Measurements from ENCODE around the gene HS2ST1.
A peak's percentile ranks its signal among the peaks of the same experiment; 100 is the strongest.

Gene HS2ST1

DNA sequence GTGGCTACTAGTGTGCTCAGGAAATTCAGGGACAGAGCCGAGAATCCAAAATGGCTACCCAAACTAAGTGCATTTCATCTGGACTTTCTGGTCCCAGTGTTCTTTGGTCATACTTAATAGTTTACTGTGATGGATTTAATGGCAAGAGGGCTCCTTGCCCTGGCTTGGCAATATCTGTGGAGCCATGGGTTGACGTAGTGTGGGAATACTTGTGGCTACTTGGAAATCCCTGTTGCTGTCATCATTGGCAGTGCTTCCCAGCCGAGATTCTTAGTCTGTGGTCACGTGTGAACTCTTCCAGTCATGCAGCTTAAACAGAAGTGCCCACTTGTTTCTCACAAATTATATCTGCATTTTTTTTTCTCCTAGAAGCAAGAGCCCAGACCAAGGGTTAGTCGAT is 198.9 kb downstream of the HS2ST1 start:
- peak; percentile 53 for DNase-seq (ENCODE audit: low read depth)

DNA sequence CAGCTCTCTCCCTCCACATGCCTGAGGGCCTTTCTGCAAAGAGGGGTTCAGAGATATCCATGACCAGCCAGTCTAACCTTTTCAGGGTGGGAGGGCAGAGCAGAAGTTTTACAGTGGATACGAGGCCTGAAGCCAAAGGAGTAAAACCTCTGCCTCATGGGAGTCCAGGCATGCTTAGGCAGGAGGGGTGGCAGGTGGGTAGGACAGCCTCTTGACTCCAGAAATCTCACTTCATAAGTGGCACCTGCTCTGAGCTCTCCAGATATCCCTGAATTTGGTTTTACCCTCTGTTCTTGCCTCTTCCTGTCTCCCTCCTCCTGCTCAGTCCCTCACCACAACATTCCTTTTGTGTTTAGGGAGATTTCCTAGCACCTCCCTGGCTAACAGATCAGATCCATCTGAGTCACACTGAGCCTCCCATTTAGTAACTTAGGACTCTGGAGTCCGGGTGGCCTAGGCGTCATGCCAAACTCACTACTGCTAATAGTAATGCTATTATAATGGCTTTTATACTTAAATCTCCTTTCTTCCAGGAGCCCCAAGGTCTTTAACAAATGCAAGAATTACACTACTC is 201.0 kb downstream of the HS2ST1 start:
- DNase-seq (ENCODE audit: low read depth), result peak; percentile 90

DNA sequence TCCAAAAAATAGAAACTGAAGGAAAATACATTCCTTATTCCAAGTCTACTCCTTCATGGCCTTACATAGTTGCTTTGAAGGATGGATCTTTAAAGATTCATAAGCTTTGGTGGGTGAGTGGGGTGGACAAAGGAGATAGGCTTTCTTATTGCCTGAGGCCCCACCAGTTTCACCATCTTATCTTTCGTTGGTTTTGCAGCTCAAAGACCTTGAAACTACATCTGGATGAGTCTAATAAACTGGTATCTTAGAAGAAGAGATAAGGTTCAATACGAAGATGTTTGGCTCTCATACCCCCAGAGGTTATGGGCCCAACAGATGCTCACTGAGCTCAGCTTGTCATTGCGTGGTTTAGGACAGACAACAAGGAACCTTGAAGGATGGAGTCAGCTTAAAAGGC is 201.5 kb downstream of the HS2ST1 start:
- DNase-seq (ENCODE audit: low read depth), result no peak

DNA sequence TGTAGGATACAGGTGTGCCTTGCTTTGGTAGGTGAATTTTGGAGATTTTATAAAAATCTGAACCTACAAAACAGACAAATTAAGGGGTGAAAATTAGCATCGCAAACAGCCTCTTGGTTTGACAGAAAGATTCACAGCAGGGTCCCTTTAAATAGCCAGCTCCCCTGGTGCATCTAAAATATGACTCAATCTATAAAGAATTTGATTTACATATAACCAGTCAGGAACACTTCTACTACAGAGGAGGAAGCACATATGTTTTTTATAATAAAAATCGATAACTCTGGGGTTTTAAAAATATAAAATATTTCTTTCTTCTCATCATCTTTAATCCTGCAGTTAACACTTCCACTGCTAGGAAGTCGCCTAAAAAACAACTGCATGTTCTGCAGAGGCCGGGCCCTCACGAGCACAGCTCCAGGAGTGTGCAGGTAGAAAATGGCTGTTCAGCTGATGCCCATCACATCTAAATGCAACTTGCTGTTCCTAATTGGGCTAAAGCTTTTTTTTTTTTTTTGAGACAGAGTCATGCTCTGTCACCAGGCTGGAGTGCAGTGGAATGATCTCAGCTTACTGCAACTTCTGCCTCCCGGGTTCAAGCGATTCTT is 203.4 kb downstream of the HS2ST1 start:
- peak; percentile 50 for DNase-seq (ENCODE audit: low read depth)

DNA sequence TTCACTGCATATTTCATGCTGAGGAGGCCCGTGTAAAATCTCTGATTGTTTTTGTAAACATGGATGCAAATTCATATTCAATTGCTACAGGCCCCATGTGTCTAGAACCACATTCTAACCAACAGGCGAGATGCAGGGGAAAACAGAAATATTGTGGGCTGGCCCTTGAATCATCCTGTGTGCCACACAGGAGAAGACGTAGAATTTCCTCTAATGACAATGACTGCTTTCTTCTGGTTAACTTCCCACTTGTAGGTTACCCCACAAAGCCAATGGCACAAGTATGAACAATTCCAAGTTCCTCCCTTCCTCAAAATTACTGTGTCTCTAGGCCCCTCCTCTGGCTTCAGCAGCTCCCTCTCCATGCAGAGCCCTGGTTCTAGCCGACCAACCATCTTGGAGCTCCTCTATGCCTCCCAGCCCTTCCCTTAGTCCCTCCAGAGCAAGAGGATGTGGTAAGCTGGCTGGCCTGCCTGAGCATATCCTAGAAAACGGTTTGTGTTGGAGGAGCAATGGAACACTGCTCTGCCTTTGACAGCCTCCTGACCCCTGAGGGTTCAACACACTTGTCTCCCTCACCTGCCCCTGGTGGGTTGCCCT is 205.2 kb downstream of the HS2ST1 start:
- DNase-seq (ENCODE audit: low read depth), result no peak

DNA sequence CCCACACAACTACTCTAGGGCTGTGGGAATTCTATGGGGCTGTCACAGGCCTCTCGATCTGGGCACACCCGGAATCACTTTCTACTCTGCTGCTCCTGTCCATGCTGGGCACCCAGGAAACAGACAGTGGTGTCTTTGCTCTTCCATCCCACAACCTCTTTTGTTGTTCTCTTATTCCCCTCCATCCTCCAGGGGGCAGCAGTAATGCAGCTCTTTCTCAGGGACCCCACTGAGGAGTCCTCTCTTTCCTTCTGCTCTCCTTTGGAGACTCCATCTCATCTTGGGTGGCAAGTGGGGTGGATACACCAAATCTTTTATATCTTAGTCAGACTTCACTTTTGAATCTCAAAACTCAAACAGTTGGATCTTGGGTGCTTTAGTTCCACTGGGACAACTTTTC is 206.3 kb downstream of the HS2ST1 start:
- DNase-seq (ENCODE audit: low read depth), result no peak

DNA sequence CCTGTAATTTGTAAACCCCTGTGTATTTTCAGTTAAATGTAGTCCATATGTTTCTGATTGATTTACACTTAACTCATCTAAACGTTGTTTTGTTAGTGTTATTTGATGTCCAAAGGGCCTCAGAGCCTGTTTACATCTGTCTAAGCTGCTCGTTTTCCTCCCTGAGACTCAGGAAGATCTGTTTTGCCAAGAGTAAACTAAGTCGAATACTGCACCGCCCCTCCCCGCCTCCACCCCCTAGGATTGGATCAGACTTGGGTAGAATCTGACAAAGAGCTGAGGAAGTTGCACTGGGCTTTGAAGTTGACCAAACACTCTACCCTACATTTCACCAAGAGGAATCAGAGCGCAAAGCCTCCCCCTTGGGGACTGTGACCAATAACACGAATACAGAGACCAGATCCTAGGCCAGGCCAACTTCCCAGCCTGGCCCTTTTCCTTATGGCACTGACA is 207.3 kb downstream of the HS2ST1 start:
- no peak for DNase-seq (ENCODE audit: low read depth)

DNA sequence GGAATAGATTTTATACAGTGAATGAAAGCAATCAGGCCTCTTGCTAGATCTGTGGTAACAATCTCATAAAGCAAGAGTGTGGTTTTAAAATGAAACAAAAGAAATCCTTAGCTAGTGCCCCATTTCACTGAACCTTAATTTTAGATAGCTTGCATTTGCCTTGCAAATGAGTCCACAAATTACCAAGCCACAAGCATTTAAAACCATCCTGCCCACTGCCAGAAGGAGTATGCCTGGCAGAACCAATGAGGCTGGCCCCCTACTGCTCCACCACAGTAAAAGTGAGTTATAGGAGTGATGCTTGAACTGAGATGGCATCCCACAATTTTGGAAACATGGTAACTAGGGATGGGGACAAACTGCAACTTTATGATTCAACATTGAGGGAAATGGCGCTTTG is 207.8 kb downstream of the HS2ST1 start:
- DNase-seq (ENCODE audit: low read depth), result no peak

DNA sequence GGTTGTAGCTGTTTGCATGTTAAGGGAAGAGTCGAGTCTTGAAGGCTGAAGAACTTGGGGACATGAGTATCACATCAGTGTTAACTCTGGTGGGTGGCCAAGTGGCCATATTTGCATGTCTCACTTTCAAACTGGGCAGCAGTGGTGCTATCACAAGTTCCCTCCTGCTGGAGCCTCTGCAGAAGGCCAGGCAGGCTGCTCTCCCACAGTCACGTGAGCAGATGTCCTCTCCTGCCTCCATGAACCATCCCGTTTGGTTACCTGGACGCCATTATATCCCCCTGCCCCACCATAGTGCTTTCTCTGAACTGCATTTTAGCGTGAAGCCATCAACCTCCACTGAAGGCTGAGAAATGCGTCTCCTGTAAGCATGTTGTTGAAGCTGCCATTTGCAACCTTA is 209.2 kb downstream of the HS2ST1 start:
- DNase-seq (ENCODE audit: low read depth), result no peak

DNA sequence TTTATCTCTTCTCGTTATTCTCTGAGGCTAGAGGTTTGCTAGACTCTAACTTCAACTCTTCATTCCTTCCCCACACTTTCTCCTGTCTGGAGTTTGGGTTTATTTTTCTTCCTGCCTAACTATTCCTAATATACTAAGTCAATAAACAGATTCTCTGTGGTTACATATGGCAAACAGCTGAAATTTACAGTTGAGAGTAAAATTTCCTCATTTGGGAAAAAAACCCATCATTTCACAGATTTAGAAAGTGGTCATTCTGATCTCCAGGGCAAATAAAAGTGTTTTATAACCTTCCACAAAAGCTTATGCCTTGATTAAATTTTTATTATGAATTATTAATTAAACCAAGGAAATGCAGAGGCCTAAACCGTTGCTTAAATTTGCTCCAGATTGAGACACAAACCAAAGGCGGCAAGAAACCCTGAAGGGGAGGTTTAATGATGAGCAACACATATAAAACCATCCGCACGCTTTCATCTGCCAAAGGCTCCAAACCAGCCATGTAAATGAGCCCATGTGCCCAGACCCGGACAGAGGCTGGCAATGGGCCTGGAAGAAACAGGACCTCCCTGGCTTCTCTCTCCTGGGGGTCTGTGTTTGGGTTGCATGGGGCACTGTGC is 212.6 kb downstream of the HS2ST1 start:
- DNase-seq (ENCODE audit: low read depth), result peak; percentile 27

DNA sequence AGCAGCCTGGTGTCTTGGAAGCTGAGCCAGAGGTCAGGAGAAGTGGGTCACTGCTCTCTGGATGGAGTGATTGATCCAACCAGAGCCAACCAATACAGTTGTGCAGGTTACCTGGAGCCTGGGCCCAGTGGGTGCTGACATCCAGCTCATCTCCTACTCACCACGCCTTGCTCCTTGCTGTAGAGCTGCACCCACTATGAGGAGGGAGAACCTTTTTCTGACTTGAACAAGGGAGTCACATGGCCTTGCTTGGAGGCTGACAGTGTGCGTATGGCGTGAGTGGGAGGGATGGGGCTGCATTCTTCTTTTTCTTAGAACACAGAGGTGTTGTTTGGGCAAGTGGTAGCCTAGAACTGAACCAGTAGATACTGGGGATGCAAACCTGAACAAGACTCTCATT is 213.1 kb downstream of the HS2ST1 start:
- no peak for DNase-seq (ENCODE audit: low read depth)

DNA sequence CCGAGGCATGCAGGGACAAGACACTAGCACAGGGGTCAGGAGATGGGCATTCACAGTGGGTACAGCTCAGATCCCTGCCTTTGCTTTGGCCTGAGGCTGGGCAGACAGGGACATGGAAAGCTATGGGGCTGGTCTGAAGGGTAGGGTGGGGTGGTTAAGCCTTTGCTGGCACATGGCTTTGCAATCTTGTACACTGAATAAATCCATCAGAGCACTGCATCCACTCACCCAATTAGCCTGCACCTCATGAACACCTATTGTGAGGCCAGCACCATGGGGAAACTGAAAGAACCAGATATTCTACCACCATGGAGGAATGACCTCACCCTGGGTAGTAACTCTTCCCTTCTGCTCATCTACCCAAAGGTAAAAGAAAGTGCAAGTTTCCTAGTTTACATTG is 214.6 kb downstream of the HS2ST1 start:
- DNase-seq (ENCODE audit: low read depth), result no peak

DNA sequence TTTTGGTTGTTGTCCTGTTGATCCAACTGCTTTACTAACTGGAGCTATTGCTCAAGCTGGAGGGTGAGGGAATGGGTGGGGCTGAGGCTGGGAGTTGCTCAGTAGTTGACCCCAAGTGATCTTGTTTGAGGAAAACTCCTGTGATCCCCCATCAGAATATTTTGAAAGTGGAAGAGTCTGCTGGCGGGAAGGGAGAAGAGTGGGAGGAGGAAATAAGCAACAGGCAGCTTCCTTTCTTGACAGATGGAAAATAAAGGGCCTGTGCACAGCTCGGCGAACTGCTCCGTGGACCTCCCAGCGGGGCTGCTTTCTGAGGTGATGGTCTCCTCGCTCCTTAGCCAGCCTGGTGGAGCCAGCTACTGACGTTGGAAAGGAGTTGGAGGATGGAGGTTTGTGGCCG is 215.2 kb downstream of the HS2ST1 start:
- no peak for DNase-seq (ENCODE audit: low read depth)

DNA sequence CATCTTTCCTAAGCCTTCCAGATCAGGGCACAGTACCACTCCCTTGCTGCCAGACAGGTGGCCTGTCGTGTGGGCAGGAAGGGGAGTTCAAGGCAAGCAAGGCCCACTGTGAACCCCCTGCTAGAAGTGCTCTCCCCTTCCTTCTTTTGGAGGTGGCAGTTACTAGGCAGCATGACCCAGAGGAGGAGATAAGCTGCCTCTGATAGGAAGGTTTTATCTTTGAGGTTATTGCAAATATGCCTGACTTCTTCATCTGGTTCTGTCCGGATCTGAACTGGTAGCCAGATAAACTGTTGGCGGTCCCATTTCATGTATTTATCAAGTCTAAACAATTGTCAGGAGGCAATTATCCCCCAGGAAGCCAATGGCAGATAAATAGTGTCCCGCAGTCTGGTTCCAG is 216.0 kb downstream of the HS2ST1 start:
- no peak for DNase-seq (ENCODE audit: low read depth)

DNA sequence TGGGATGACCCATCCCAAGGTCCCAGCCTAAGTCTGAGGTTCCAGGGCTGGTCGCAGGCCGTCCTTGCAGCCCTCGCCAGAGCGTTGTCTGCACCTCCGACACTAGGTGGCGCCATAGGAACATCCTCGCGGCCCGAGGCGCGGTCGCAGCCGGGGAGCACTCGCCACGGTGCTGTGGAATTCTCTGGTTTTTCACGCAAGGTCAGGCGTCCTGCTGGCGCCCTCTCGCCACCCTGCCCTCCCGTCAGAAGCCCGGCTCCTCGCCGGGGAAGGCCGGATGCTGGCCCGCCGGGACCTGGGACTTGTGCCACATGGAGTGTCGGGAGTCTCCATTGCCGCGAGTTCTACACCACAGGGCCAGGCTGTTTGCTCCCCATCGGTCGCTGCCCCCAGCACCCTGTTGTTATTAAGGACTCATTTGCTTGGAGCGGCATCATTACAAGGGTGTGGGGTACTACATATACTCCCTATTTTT is 217.4 kb downstream of the HS2ST1 start:
- DNase-seq (ENCODE audit: low read depth), result peak; percentile 78

DNA sequence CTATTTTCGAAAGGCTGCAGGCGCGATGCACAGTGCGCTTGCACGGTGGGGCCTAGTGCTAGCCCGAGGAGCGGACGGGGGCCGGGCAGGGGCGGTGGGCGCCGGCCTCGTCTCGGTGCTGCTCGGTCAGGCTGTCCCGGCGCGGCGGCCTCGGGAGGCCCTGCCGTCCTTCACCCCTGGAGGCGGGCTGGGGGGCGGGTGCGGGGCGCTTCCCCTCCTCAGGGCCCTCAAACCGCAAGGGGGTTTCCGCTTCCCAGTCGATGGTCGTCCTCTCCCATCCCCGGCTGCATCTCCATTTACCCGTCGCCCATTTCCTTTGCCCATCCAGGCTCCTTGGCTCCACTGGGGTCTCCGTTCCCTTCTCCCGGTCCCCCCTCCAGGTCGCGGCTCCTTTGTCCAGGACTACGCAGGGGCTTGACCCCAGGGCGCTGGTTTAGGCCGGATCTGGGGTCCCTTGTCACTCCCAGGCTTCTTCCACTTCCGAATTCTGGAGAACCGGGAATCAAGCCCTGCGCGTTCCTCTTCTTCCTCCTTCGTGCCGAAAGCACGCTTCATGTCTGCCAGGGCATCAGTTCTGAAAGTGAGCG is 217.9 kb downstream of the HS2ST1 start:
- DNase-seq (ENCODE audit: low read depth), result no peak

DNA sequence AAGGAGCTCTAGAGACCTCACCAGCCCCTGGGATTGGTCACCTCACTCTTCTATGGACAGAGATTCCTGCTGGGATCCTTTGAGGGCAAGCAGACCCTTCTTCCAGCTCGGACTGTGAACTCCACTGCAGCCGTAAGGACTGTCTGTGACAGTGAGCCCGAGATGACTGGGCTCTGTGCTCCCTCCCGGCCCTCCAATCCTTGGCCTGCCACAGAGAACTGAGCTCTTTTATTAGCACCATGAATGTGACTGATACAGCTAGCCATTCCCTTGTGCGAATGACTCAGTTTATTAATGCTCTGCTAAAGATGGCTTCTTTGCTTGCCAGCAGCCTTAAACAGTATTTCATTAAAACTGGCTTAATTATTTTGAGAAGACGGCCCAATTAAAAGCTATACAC is 219.6 kb downstream of the HS2ST1 start:
- DNase-seq (ENCODE audit: low read depth), result peak; percentile 32

DNA sequence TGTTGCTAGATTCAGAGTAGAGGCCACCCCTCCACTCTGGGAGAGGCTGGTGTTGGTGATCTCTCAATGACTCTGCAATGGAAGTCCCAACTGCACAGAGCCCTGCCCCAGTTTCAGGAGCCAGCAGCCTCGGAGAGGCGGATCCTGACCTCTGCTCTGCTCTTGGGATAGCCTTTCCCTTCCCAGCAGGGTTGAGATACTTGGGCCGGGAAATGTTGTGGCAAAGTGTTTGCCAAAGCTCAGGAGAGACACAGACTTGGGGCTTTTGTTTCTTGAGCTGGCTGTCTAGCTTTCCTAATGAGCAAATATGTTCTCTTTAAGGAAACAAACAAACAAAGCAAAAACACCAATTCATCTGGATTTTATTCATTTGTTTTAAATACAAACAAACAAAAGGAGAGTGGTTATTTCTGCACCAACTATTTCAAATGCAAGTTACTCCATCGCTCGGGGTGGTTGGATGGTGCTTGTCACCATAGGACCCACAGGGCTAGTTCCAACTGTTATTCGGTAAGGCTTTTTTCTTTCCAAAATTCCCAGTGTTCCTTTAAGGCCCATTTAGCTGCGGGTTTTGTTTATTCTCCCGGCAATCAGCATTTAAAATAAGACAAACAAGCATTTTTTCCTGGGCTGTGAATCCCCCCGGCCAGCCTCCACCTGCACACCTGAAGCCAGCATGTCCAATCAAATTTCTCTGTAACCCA is 220.3 kb downstream of the HS2ST1 start:
- no peak for DNase-seq (ENCODE audit: low read depth)

DNA sequence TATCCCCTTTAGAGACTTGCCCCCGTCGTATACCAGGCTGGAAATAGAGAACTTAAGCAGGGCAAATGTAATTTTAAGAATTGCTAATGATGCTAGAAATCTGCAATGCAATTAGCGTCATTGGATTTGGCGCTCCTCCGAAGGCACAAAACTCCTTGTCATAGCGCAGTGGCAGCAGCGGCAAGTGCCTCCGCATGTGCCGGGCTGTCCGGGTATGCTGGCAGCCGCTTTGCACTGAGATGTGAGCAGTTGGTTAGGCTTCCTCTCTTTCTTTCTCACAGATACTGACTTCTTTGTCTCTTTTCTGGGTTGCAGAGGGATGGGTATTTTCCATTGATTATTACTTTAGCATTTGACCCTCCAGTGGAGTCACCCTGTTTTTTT is 220.9 kb downstream of the HS2ST1 start:
- no peak for DNase-seq (ENCODE audit: low read depth)

DNA sequence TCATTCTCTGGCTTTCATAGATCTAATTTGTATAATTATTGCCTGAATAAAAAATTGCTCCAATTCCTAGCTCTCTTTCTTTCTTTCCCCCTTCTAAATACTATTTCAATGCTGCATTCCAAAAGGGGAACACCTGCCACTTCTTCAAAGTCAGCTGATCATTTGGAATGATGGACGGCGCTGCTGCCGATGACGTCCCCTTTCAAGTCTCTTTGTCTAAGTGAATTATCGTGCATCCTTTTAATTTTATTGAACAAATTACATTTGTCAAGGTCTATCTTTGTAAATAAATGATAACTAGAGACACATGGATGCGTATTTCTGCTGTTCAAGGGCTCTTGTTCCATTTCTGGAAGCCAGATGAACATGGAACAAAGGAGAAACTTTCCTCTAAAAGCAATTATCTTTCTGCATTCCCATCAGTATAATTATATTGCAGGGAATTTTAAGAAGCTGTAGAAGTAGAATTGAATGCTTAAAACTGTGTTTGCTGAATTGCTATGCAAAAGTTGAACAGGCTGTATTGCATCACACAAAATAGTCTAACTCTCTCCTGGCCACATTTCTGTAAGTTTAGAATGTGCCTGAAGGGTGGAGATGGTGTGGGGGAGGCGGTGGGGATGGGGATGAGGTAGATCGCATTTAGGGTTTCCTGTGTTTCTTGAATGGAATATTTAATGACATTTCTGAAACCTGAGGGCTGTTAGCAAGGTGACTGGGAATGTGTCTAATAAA is 222.3 kb downstream of the HS2ST1 start:
- no peak for DNase-seq (ENCODE audit: low read depth)

DNA sequence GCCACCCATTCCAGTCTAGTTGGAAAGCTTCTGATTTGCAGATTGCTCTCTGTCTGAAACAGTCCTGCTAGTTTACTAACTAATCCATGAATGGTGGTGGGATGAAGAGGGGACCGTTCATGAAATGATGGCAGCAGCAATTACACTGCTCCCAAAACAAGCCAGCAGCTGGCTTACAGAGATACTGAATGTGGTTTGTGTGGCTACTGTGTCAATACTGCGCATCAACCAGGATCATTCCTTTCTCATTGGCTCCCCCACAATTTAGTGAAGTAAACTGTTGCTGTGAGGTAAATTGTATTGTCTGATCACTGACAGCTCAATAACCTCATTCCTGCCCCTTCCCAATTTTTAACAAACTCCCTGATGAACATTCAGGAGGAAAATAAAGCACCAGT is 222.9 kb downstream of the HS2ST1 start:
- DNase-seq (ENCODE audit: low read depth), result no peak

All from EH (cell line).